Endodermal cell (in vitro differentiated cells): ENCODE data around the gene CHDH. TPM values are rescaled to one million over a fixed set of nuclear protein-coding genes. Genes with fewer than 3 reads are reported as not detected.
A peak's percentile ranks its signal among the peaks of the same experiment; 100 is the strongest.

Source experiments
- DNase-seq: peaks from one replicate; pipeline ENCODE4 v3.0.0-alpha.2; 2017
- H3K27ac ChIP-seq: 2 replicates; pipeline ENCODE4 v1.5.1; 2013; ENCODE audit warnings: mild to moderate bottlenecking, low read depth, low read length, moderate library complexity
- H3K27me3 ChIP-seq: 2 replicates; pipeline ENCODE4 v1.6.1; 2013; ENCODE audit warnings: mild to moderate bottlenecking, low read length, moderate library complexity; ENCODE audit not compliant: insufficient read depth, control insufficient read depth, poor library complexity, severe bottlenecking
- H3K36me3 ChIP-seq: 2 replicates; pipeline ENCODE4 v1.7.0; 2013; ENCODE audit warnings: mild to moderate bottlenecking, low read length, moderate library complexity; ENCODE audit not compliant: control insufficient read depth, insufficient read depth
- H3K4me1 ChIP-seq: one replicate; pipeline ENCODE4 v1.7.0; 2013; ENCODE audit warnings: low read length; ENCODE audit not compliant: control insufficient read depth, insufficient read depth
- H3K4me3 ChIP-seq: 2 replicates; pipeline ENCODE4 v1.5.1; 2013; ENCODE audit warnings: mild to moderate bottlenecking, low read length, moderate library complexity
- H3K9ac ChIP-seq: 2 replicates; pipeline ENCODE4 v1.6.1; 2013; ENCODE audit warnings: mild to moderate bottlenecking, low read length, moderate library complexity; ENCODE audit not compliant: poor library complexity, severe bottlenecking; ENCODE audit errors: extremely low read depth
- H3K9me3 ChIP-seq: 2 replicates; pipeline ENCODE4 v1.6.1; 2013; ENCODE audit warnings: mild to moderate bottlenecking, low read length, moderate library complexity; ENCODE audit not compliant: control insufficient read depth
- H3K27ac Mint-ChIP-seq: 2 replicates; pipeline ENCODE4 v1.8.0; 2020; ENCODE audit warnings: mixed read lengths
- H3K27me3 Mint-ChIP-seq: 2 replicates; pipeline ENCODE4 v1.8.0; 2021; ENCODE audit warnings: mild to moderate bottlenecking, mixed read lengths; ENCODE audit not compliant: insufficient read depth
- H3K36me3 Mint-ChIP-seq: 2 replicates; pipeline ENCODE4 v1.8.0; 2020; ENCODE audit warnings: low read depth, mixed read lengths
- H3K4me1 Mint-ChIP-seq: 2 replicates; pipeline ENCODE4 v1.8.0; 2020; ENCODE audit warnings: mixed read lengths
- H3K4me3 Mint-ChIP-seq: 2 replicates; pipeline ENCODE4 v1.8.0; 2020; ENCODE audit warnings: mild to moderate bottlenecking, moderate library complexity, mixed read lengths
- H3K9me3 Mint-ChIP-seq: 2 replicates; pipeline ENCODE4 v1.8.0; 2020; ENCODE audit warnings: mild to moderate bottlenecking, mixed read lengths
- WGBS, 2 experiments: methylation state at CpG; one replicate each; pipeline versions ENCODE4 v1.1.5 to v1.1.7; 2013; ENCODE audit warnings: missing lambda C conversion rate in 2 of 2, mixed read lengths in 1 of 2; ENCODE audit not compliant: insufficient coverage in 1 of 2, insufficient read length in 1 of 2; 5-methylcytosine and 5-hydroxymethylcytosine counted together
- total RNA-seq, 2 donors: library from RNA; stranded (reverse); fragmentation: NEBNext Ultra II Directional in 1 of 2; extraction: Animal tissue kit (Norgen Biotek cat#: 25700) in 1 of 2; gene quantifications; 2 replicates in 1 of 2; 3 replicates in 1 of 2; pipeline ENCODE4 v1.2.1, GENCODE V29; 2021
- TF ChIP-seq, protein P1 (sequence below): fragments of 200-600 bp; sonication (generic); conservative IDR thresholded peaks from 2 replicates; pipeline ENCODE4 v1.5.0; 2021; ENCODE audit warnings: antibody characterized with exemption, mild to moderate bottlenecking

CHDH gene
- total RNA-seq, 2 donors from 2014 or later: 12.7 to 21.4 TPM

DNA sequence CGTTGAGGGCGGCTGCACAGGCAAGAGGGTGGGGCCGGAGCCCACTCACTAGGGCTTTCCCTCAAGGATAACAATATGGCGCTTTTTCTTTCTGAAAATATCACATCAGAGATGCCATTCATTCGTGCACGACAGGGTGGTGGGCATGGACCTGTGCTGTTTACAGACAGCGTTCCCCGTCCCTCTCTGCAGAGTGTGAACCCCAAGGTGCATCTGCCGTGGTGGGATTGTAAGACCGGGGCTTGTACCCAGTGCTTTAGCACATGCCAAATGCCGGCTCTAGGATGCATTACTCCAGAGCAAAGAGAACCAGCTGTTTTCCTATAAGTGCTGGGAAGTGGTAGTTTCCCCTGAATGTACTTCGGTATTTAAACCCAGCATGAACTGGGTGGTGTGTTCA lies 37.0 kb downstream of the CHDH start:
- Mint-ChIP-seq H3K4me3 (no peak overlapping the region), H3K36me3 (no peaks in the 10 kb centered on the region), H3K4me1 (no peaks in the 10 kb centered on the region), H3K27me3 (no peaks in the 10 kb centered on the region), H3K9me3 (no peaks in the 10 kb centered on the region), H3K27ac (no peak overlapping the region)
- TF ChIP-seq, protein P1, sequence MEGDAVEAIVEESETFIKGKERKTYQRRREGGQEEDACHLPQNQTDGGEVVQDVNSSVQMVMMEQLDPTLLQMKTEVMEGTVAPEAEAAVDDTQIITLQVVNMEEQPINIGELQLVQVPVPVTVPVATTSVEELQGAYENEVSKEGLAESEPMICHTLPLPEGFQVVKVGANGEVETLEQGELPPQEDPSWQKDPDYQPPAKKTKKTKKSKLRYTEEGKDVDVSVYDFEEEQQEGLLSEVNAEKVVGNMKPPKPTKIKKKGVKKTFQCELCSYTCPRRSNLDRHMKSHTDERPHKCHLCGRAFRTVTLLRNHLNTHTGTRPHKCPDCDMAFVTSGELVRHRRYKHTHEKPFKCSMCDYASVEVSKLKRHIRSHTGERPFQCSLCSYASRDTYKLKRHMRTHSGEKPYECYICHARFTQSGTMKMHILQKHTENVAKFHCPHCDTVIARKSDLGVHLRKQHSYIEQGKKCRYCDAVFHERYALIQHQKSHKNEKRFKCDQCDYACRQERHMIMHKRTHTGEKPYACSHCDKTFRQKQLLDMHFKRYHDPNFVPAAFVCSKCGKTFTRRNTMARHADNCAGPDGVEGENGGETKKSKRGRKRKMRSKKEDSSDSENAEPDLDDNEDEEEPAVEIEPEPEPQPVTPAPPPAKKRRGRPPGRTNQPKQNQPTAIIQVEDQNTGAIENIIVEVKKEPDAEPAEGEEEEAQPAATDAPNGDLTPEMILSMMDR: no peak
- no peak overlapping the region for H3K4me3 ChIP-seq
- no peaks in the 10 kb centered on the region for H3K9me3 ChIP-seq
- no peaks in the 10 kb centered on the region for H3K27me3 ChIP-seq
- no peaks in the 10 kb centered on the region for H3K4me1 ChIP-seq
- no peak overlapping the region for H3K9ac ChIP-seq
- 91 to 97% methylated on average over 10 to 12 of the region's 12 CpGs for WGBS, 2 experiments
- H3K36me3 ChIP-seq: no peaks in the 10 kb centered on the region
- no peak overlapping the region for H3K27ac ChIP-seq
- peak; percentile 36 for DNase-seq

DNA sequence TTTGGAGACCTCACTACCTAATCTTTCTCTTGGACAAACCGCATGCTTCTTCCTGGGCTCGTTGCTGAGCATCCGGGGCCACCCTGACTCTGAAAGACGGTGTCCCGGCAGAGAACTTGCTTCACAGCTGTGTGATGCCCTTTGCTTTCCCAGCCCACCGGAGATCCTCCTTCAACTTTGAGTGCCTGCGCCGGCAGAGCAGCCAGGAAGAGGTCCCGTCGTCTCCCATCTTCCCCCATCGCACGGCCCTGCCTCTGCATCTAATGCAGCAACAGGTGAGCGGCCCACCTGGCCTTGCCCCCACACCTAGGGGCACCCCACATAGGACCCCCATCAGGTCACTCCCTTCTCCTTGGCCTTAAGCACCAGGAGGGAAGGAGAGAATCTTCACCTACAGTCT lies 37.7 kb downstream of the CHDH start:
- Mint-ChIP-seq H3K27me3 (peaks cover 2% of the 10 kb centered on the region), H3K9me3 (no peaks in the 10 kb centered on the region), H3K4me3 (no peak overlapping the region), H3K36me3 (no peaks in the 10 kb centered on the region), H3K27ac (no peak overlapping the region), H3K4me1 (no peaks in the 10 kb centered on the region)
- H3K36me3 ChIP-seq: no peaks in the 10 kb centered on the region
- H3K27ac ChIP-seq: no peak overlapping the region
- H3K9me3 ChIP-seq: no peaks in the 10 kb centered on the region
- no peaks in the 10 kb centered on the region for H3K4me1 ChIP-seq
- H3K27me3 ChIP-seq: no peaks in the 10 kb centered on the region
- no peak overlapping the region for H3K9ac ChIP-seq
- DNase-seq: peak; percentile 28
- H3K4me3 ChIP-seq: no peak overlapping the region
- WGBS, 2 experiments: 92 to 94% methylated on average over 10 to 13 of the region's 13 CpGs
- TF ChIP-seq, protein P1: no peak

DNA sequence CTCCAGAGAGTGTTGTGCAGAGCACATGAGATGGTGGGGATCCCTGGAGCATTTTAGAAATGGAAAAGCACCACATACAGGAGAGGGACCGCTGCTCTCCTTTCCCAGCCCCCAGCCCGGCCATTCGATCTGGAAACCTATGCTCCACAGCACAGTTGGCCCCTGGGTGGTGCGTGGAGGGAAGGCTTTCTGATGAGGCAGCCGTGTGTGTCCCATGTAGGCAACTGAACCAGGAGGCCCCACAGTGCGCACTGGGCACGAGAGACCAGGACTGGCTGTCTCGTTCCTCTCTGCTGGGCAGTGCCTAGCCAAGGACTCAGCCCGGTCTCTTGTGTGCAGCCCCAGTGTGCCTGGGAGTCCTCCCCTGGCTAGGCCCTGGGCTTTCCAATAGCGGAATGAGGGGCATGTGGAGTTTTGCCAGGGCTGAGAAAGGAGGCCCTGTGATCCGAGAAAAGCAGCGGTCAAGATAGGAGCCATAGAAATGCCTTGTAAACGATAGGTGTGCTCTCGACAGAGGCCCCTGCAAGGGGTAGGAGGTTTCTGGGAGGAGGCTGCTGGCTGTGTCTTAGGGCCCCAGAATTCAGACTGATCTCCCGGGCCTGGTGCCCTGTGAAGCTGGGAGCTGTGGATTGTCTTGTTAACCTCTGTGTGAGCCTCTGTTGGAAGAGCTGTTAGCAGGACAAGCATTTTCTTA lies 39.0 kb downstream of the CHDH start:
- H3K27me3 Mint-ChIP-seq: peaks cover 2% of the 10 kb centered on the region
- Histone ChIP-seq H3K4me1 (no peaks in the 10 kb centered on the region), H3K27me3 (no peaks in the 10 kb centered on the region), H3K4me3 (no peak overlapping the region), H3K9me3 (no peaks in the 10 kb centered on the region), H3K9ac (no peak overlapping the region), H3K27ac (no peak overlapping the region), H3K36me3 (no peaks in the 10 kb centered on the region)
- no peaks in the 10 kb centered on the region for H3K9me3 Mint-ChIP-seq
- TF ChIP-seq, protein P1: no peak
- DNase-seq: peak; percentile 40
- no peaks in the 10 kb centered on the region for H3K4me1 Mint-ChIP-seq
- WGBS, 2 experiments: 91 to 95% methylated on average over 11 to 15 of the region's 15 CpGs
- no peak overlapping the region for H3K27ac Mint-ChIP-seq
- no peaks in the 10 kb centered on the region for H3K36me3 Mint-ChIP-seq
- no peak overlapping the region for H3K4me3 Mint-ChIP-seq
